A549 (cell line): ENCODE measurements around the gene SORCS3. TPM values are rescaled to one million over a fixed set of nuclear protein-coding genes. Genes with fewer than 3 reads are reported as not detected.

Experiments
- ATAC-seq, 2 experiments: fragments of 200-7000 bp in 1 of 2; fragments of >200 bp in 1 of 2; cut with Nextera tagmentation in 1 of 2; cut with Tn5 transposase in 1 of 2; 3 replicates each; pipeline versions ENCODE4 v1.8.0 to v1.9.1; 2018 to 2020; ENCODE audit warnings: mild to moderate bottlenecking in 1 of 2, moderate library complexity in 1 of 2
- CTCF ChIA-PET: fragments of 300-600 bp; sonication (Branson Sonifier 250); formaldehyde crosslinking; extraction: SDS; loops from one replicate; lab custom pipeline; 2021; ENCODE audit warnings: antibody characterized with exemption, inconsistent platforms; lab: Yijun Ruan, JAX
- POLR2A ChIA-PET: fragments of 350-600 bp; formaldehyde crosslinking; extraction: SDS; loops from one replicate; lab custom pipeline; 2021; ENCODE audit warnings: antibody characterized with exemption, inconsistent platforms; lab: Yijun Ruan, JAX
- DNase-seq, 2 experiments: peaks; one replicate each; pipeline versions ENCODE4 v3.0.0 to v3.0.0-alpha.2; 2011 to 2016; ENCODE audit warnings: low read depth in 1 of 2, low spot score in 1 of 2
- FAIRE-seq: peaks from 2 replicates; lab custom pipeline; 2011; peaks lifted over from hg19 to GRCh38; lab: Jason Lieb, UNC
- H3K27ac ChIP-seq, 2 experiments: fragments of >200 bp; sonication (Bioruptor Twin); formaldehyde crosslinking; 3 replicates each; pipeline ENCODE4 v1.5.1; 2016 to 2017
- H3K4me1 ChIP-seq: fragments of >200 bp; sonication (Bioruptor Twin); formaldehyde crosslinking; 3 replicates; pipeline ENCODE4 v1.6.1; 2016
- H3K4me2 ChIP-seq: fragments of >200 bp; sonication (Bioruptor Twin); formaldehyde crosslinking; 3 replicates; pipeline ENCODE4 v1.6.1; 2016
- H3K4me3 ChIP-seq: fragments of >200 bp; sonication (Bioruptor Twin); formaldehyde crosslinking; 3 replicates; pipeline ENCODE4 v1.5.1; 2016
- H3K9me3 ChIP-seq: fragments of >200 bp; sonication (Bioruptor Twin); formaldehyde crosslinking; 3 replicates; pipeline ENCODE4 v1.6.1; 2016
- ATOH8 ChIP-seq: fragments of 250-450 bp; sonication (Bioruptor Pico); IDR thresholded peaks from 2 replicates; pipeline ENCODE4 v1.5.0; 2020; ENCODE audit warnings: low read depth, mild to moderate bottlenecking, moderate library complexity
- BHLHE40 ChIP-seq: IDR thresholded peaks from 2 replicates; pipeline ENCODE4 v1.6.1; 2012; ENCODE audit warnings: low read depth, low read length, inconsistent platforms
- CBX2 ChIP-seq: fragments of 200-600 bp; sonication (generic); IDR thresholded peaks from 2 replicates; pipeline ENCODE4 v1.6.1; 2016; ENCODE audit warnings: low read depth, mild to moderate bottlenecking, borderline replicate concordance
- CBX8 ChIP-seq: fragments of 200-600 bp; sonication (generic); IDR thresholded peaks from 2 replicates; pipeline ENCODE4 v1.6.1; 2016
- CHD2 ChIP-seq: fragments of 150-350 bp; IDR thresholded peaks from 2 replicates; pipeline ENCODE4 v1.6.1; 2014; ENCODE audit warnings: low read length; ENCODE audit not compliant: partially characterized antibody
- E2F6 ChIP-seq: IDR thresholded peaks from 2 replicates; pipeline ENCODE4 v1.6.1; 2012; ENCODE audit warnings: low read depth, borderline replicate concordance
- EHF ChIP-seq: fragments of 250-450 bp; sonication (Bioruptor Pico); IDR thresholded peaks from 2 replicates; pipeline ENCODE4 v1.5.0; 2020; ENCODE audit warnings: mild to moderate bottlenecking
- HES2 ChIP-seq: fragments of >200 bp; sonication (Bioruptor Twin); formaldehyde crosslinking; IDR thresholded peaks from 2 replicates; pipeline ENCODE4 v1.6.1; 2016
- HOXA7 ChIP-seq: fragments of 250-450 bp; sonication (Bioruptor Pico); IDR thresholded peaks from 2 replicates; pipeline ENCODE4 v1.5.0; 2020; ENCODE audit warnings: mild to moderate bottlenecking, moderate library complexity
- HOXB5 ChIP-seq: fragments of 250-450 bp; sonication (Bioruptor Pico); IDR thresholded peaks from 2 replicates; pipeline ENCODE4 v1.5.0; 2020; ENCODE audit warnings: mild to moderate bottlenecking, moderate library complexity
- MAX ChIP-seq: IDR thresholded peaks from 2 replicates; pipeline ENCODE4 v1.6.1; 2012
- NPAS2 ChIP-seq: fragments of 250-450 bp; sonication (Bioruptor Pico); IDR thresholded peaks from 2 replicates; pipeline ENCODE4 v1.8.0; 2022; ENCODE audit warnings: mild to moderate bottlenecking, moderate library complexity, borderline replicate concordance
- NR3C1 ChIP-seq: fragments of >200 bp; sonication (Bioruptor Twin); formaldehyde crosslinking; IDR thresholded peaks from 3 replicates; pipeline ENCODE4 v1.6.1; 2017
- PBX3 ChIP-seq: IDR thresholded peaks from 2 replicates; pipeline ENCODE4 v1.6.1; 2012
- PHF8 ChIP-seq: fragments of 200-600 bp; sonication (generic); IDR thresholded peaks from 2 replicates; pipeline ENCODE4 v1.6.1; 2016; ENCODE audit warnings: low read depth, mild to moderate bottlenecking, antibody characterized with exemption, moderate library complexity, borderline replicate concordance
- POLR2A ChIP-seq: IDR thresholded peaks from 2 replicates; pipeline ENCODE4 v1.6.1; 2012; ENCODE audit warnings: mild to moderate bottlenecking, low read length
- POLR2AphosphoS2 ChIP-seq: conservative IDR thresholded peaks from 2 replicates; pipeline ENCODE4 v1.6.1; 2012; ENCODE audit warnings: low read length, improper control_type of control experiment, inconsistent platforms
- RAD21 ChIP-seq, 2 experiments: fragments of >200 bp in 1 of 2; sonication (Bioruptor Twin) in 1 of 2; formaldehyde crosslinking in 1 of 2; IDR thresholded peaks in 1 of 2; conservative IDR thresholded peaks in 1 of 2; 2 replicates in 1 of 2; 3 replicates in 1 of 2; pipeline ENCODE4 v1.6.1; 2012 to 2018; ENCODE audit warnings: inconsistent platforms in 1 of 2
- RCOR1 ChIP-seq: fragments of 150-350 bp; IDR thresholded peaks from 2 replicates; pipeline ENCODE4 v1.6.1; 2014; ENCODE audit warnings: antibody characterized with exemption, low read length, low read depth
- RNF2 ChIP-seq: fragments of 200-600 bp; sonication (generic); IDR thresholded peaks from 2 replicates; pipeline ENCODE4 v1.6.1; 2016; ENCODE audit warnings: low read depth, mild to moderate bottlenecking, antibody characterized with exemption, moderate library complexity, borderline replicate concordance
- TFCP2L1 ChIP-seq: fragments of 250-450 bp; sonication (Bioruptor Pico); IDR thresholded peaks from 2 replicates; pipeline ENCODE4 v1.5.0; 2021; ENCODE audit warnings: mild to moderate bottlenecking
- ZC3H11A ChIP-seq: fragments of 450-650 bp; IDR thresholded peaks from 2 replicates; pipeline ENCODE4 v1.6.1; 2014; ENCODE audit warnings: antibody characterized with exemption, mild to moderate bottlenecking
- ZFP36 ChIP-seq: fragments of 450-650 bp; IDR thresholded peaks from 2 replicates; pipeline ENCODE4 v1.6.1; 2014; ENCODE audit warnings: borderline replicate concordance; ENCODE audit not compliant: partially characterized antibody
- ZNF302 ChIP-seq: fragments of 250-450 bp; sonication (Bioruptor Pico); IDR thresholded peaks from 2 replicates; pipeline ENCODE4 v1.9.0; 2021; ENCODE audit warnings: inconsistent platforms, mild to moderate bottlenecking, moderate library complexity
- ZSCAN20 ChIP-seq: fragments of 250-450 bp; sonication (Bioruptor Pico); IDR thresholded peaks from 2 replicates; pipeline ENCODE4 v1.8.0; 2022; ENCODE audit warnings: mild to moderate bottlenecking, moderate library complexity
- WGBS: methylation state at CpG from one replicate; pipeline ENCODE4 v1.1.6; 2017; ENCODE audit errors: missing lambda C conversion rate; 5-methylcytosine and 5-hydroxymethylcytosine counted together
- polyA plus RNA-seq, 4 experiments: library from polyadenylated mRNA; depleted of rRNA in 3 of 4; stranded (reverse); fragments of >200 nt; fragmentation: RNase III in 1 of 4; extraction: RNeasy Plus Mini Kit Qiagen cat#74134 plus additional on column Dnase treatment in 1 of 4; gene quantifications; 2 replicates in 3 of 4; 3 replicates in 1 of 4; pipeline ENCODE4 v1.2.3, GENCODE V29; 2011 to 2017

SORCS3 gene
- polyA plus RNA-seq, 2 of the 4 experiments (the other 2 are of a cell fraction): not detected

GRCh38 chr10:104659809-104660208 lies 18.7 kb downstream of the SORCS3 start:
- H3K4me1 ChIP-seq: no peaks in the 10 kb centered on the region
- DNase-seq (no peak), ATAC-seq (no peak)
- TF ChIP-seq RNF2: no peak
- TF ChIP-seq CBX8: no peak
- no peak for TF ChIP-seq HOXB5 (CRISPR knock-in tag)
- no peak for TF ChIP-seq RAD21 (conservative IDR thresholded peaks at IDR 0.05 in 1 of 2, IDR thresholded peaks at IDR 0.05 in 1 of 2)
- no peak for TF ChIP-seq BHLHE40
- no peak for TF ChIP-seq ATOH8
- TF ChIP-seq PHF8: no peak
- TF ChIP-seq NR3C1: no peak
- TF ChIP-seq E2F6: no peak
- TF ChIP-seq HOXA7: no peak
- TF ChIP-seq, all 56 proteins: peak for 0
- H3K9me3 ChIP-seq: no peaks in the 10 kb centered on the region
- CTCF ChIA-PET: interaction anchor here (0.9 kb wide), 1 partner anchor 17 kb away, joined by 4 read pairs; no protein-coding TSS in a partner anchor
- H3K4me3 ChIP-seq: no peak overlapping the region
- H3K4me2 ChIP-seq: no peak overlapping the region
- H3K27ac ChIP-seq: no peak overlapping the region
- FAIRE-seq: no peak
- POLR2A ChIA-PET: no interaction called here
- WGBS: 11% methylated on average over 4 of the region's 4 CpGs

GRCh38 chr10:104663076-104663475 lies 22.0 kb downstream of the SORCS3 start:
- DNase-seq (no peak), FAIRE-seq (no peak), ATAC-seq (no peak)
- H3K4me3 ChIP-seq: no peak overlapping the region
- H3K9me3 ChIP-seq: no peaks in the 10 kb centered on the region
- no peak overlapping the region for H3K4me2 ChIP-seq
- WGBS: 39% methylated on average over 5 of the region's 5 CpGs
- POLR2A ChIA-PET: no interaction called here
- H3K4me1 ChIP-seq: no peaks in the 10 kb centered on the region
- CTCF ChIA-PET: no interaction called here
- H3K27ac ChIP-seq: no peak overlapping the region
- TF ChIP-seq NPAS2 (CRISPR knock-in tag) (no peak), HES2 (no peak), EHF (CRISPR knock-in tag) (no peak), CHD2 (no peak), RCOR1 (no peak), ZC3H11A (no peak), CBX8 (no peak), ZFP36 (no peak), MAX (no peak), CBX2 (no peak), POLR2AphosphoS2 (no peak), ZSCAN20 (CRISPR knock-in tag) (no peak), TFCP2L1 (CRISPR knock-in tag) (no peak), PBX3 (no peak), POLR2A (no peak), RNF2 (no peak), ZNF302 (CRISPR knock-in tag) (no peak)
- TF ChIP-seq, all 56 proteins: peak for 0
